ENCODE results near the gene TMC7. TPM values are rescaled to one million over a fixed set of nuclear protein-coding genes. Genes with fewer than 3 reads are reported as not detected.

TMC7 gene
- total RNA-seq, 4 donors from 2014 or later, result 0.15 to 0.66 (median 0.37) TPM

DNA sequence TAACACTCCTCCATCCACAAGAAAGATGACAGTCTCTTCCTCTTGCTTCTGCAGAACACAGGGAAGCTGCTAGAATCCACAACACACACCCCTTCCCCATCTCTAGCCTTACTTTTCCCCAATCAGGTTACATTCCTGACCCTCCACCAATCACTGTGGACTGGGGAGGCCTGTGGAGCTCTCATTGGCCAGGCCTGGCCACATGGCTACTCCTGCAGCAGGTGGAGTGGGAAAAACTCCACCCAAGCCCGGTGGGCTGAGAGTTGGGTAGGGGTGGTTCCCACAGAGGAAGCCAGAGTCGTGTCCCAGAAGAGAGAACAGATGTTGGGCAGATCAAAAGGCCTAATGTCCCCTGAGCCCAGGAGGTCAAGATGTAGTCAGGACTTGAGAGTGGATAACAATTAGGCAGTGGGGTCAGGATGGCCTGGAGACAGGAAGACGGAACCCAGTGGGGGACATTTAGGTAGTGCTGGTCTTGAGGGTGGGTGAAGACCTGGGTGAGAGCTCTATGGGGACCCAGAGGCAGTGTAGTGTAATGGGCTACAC is 105.7 kb downstream of the TMC7 start:
- 60 to 68% methylated on average over 3 of the region's 3 CpGs for WGBS, 2 donors
- Histone ChIP-seq H3K36me3 (no peaks in the 10 kb centered on the region), H3K4me1 (peaks cover 6 to 22% (median 10%) of the 10 kb centered on the region in 3 donors), H3K27me3 (no peaks in the 10 kb centered on the region), H3K9me3 (no peaks in the 10 kb centered on the region), H3K27ac (no peak overlapping the region), H3K4me3 (no peak overlapping the region)
- DNase-seq, result no peak
- intact Hi-C loops (cut with DNase I), result loop anchor here (5.0 to 10.0 kb wide), 3 partner anchors 88 to 415 kb away; no protein-coding TSS in a partner anchor
- TF ChIP-seq POLR2A (IDR thresholded peaks at IDR 0.05), result no peak
- TF ChIP-seq, protein P1, sequence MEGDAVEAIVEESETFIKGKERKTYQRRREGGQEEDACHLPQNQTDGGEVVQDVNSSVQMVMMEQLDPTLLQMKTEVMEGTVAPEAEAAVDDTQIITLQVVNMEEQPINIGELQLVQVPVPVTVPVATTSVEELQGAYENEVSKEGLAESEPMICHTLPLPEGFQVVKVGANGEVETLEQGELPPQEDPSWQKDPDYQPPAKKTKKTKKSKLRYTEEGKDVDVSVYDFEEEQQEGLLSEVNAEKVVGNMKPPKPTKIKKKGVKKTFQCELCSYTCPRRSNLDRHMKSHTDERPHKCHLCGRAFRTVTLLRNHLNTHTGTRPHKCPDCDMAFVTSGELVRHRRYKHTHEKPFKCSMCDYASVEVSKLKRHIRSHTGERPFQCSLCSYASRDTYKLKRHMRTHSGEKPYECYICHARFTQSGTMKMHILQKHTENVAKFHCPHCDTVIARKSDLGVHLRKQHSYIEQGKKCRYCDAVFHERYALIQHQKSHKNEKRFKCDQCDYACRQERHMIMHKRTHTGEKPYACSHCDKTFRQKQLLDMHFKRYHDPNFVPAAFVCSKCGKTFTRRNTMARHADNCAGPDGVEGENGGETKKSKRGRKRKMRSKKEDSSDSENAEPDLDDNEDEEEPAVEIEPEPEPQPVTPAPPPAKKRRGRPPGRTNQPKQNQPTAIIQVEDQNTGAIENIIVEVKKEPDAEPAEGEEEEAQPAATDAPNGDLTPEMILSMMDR (IDR thresholded peaks at IDR 0.05), result no peak

DNA sequence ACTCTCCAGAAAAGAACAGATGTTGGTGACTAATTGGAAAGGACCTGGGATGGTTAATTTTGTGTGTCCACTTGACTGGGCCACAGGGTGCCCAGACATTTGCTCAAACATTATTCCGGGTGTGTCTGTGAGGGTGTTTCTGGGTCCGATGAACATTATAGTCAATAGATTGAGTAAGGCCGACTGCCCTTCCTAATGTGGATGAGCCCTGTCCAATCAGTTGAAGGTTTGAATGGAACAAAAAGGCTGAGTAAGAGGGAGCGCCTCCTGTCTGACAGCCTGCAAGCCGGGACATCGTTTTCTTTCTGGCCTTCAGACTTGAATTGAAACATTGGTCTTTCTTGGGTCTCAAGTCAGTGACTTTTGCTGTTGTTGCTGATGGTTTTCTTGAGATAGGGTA is 107.2 kb downstream of the TMC7 start:
- WGBS, 2 donors, result 86 to 90% methylated on average over 6 of the region's 6 CpGs
- DNase-seq, result no peak
- intact Hi-C loops (cut with DNase I), result loop anchor here (5.0 kb wide), 2 partner anchors 76 to 276 kb away; partner anchors contain the start of gene SYT17
- no peaks in the 10 kb centered on the region for H3K9me3 ChIP-seq
- no peak overlapping the region for H3K27ac ChIP-seq
- no peak for TF ChIP-seq POLR2A (IDR thresholded peaks at IDR 0.05)
- TF ChIP-seq, protein P1 (IDR thresholded peaks at IDR 0.05), result no peak
- H3K27me3 ChIP-seq, result no peaks in the 10 kb centered on the region
- H3K36me3 ChIP-seq, result no peaks in the 10 kb centered on the region
- peaks cover 5 to 25% (median 9%) of the 10 kb centered on the region in 3 donors for H3K4me1 ChIP-seq
- H3K4me3 ChIP-seq, result no peak overlapping the region

DNA sequence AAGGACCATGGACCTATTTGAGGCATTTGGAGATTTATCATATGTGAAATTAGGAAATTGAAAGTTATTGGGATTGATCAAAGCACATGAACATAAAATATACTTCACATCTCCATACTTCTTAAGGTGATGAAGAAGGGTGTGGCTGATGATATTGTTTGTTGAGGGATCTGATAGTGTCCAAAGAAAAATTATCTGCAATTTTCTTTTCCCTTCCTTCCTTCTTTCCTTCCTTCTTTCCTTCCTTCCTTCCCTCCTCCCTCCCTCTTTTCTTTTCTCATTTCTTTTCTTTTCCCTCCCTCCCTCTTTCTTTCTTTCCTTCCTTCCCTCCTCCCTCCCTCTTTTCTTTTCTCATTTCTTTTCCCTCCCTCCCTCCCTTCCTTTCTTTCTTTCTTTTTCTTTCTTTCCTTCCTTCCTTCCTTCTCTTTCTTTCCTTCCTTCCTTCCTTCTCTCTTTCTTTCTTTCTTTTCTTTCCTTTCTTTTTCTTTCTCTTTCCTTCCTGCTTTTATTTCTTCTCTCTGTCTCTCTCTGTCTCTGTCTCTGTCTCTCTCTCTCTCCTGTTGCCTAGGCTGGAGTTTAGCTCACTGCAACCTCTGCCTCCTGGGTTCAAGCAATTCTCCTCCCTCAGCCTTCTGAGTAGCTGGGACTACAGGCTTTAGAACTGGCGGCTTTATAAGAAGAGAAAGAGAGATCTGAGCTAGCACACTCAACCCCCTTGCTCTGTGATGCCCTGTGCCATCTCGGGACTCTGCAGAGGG is 109.1 kb downstream of the TMC7 start:
- peaks cover 0 to 15% (median 0%) of the 10 kb centered on the region in 3 donors for H3K4me1 ChIP-seq
- TF ChIP-seq POLR2A (IDR thresholded peaks at IDR 0.05), result no peak
- TF ChIP-seq, protein P1 (IDR thresholded peaks at IDR 0.05), result no peak
- no peaks in the 10 kb centered on the region for H3K9me3 ChIP-seq
- H3K4me3 ChIP-seq, result no peak overlapping the region
- H3K36me3 ChIP-seq, result no peaks in the 10 kb centered on the region
- no peaks in the 10 kb centered on the region for H3K27me3 ChIP-seq
- WGBS, 2 donors, result 72 to 83% methylated on average over 2 of the region's 2 CpGs
- intact Hi-C loops (cut with DNase I), result loop anchor here (5.0 kb wide), 2 partner anchors 74 to 274 kb away; partner anchors contain the start of gene SYT17
- DNase-seq, result no peak
- H3K27ac ChIP-seq, result no peak overlapping the region

DNA sequence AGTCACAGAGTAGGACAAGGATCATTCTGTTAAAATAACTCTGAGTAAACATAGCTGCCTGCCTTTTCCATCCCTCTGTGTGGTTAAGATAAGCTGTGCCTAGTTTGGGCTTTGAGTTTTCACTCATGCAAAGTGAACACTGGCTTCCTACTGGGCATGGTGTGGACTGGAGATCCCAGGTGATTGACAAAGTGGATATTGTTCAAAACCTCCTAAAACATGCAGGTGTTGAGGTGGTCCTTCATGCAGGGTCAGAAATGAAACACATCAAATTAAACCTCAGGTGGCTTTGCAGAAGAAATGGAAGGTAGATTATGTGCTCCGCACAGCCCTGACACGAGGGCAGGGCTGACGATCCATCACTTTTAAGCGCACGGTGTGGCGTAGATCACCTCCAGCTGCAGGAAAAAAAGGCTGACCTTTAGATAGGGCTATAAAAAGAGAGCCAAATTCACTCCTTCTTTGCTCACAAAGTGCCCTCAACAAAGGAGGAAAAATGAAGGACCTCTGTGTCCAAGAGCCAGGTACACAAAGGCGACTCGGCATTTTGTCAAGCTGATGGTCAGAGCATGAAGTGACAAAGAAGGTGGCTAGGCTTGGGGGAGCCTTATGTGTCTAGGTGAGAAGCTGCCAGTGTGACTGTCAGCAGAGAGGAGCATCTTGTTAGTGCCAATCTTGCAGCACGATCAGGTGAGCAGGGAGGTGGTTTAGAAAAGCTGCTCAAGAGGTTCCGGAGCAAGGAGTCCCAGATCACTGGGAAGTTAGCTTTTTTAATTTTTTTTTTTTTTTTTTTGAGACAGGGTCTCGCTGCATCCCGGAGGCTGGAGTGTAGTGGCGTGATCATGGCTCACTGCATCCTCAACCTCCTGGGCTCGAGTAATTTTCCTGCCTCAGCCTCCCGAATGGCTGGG is 110.2 kb downstream of the TMC7 start:
- TF ChIP-seq POLR2A (IDR thresholded peaks at IDR 0.05), result no peak
- TF ChIP-seq, protein P1 (IDR thresholded peaks at IDR 0.05), result no peak
- Histone ChIP-seq H3K27ac (no peak overlapping the region), H3K4me3 (no peak overlapping the region), H3K27me3 (no peaks in the 10 kb centered on the region), H3K4me1 (peaks cover 0 to 15% (median 0%) of the 10 kb centered on the region in 3 donors), H3K9me3 (no peaks in the 10 kb centered on the region), H3K36me3 (no peaks in the 10 kb centered on the region)
- WGBS, 2 donors, result 84 to 87% methylated on average over 15 of the region's 15 CpGs
- intact Hi-C loops (cut with DNase I), result loop anchor here (5.0 kb wide), 2 partner anchors 73 to 273 kb away; partner anchors contain the start of gene SYT17
- DNase-seq, result no peak

Data from esophagus squamous epithelium (tissue), 5 donors.